OCI-LY1 (cell line): ENCODE data around the gene ASF1B.

Experiments used
- H2AFZ ChIP-seq: fragments of 200-600 bp; sonication (generic), shearing (Covaris generic); 2 replicates; pipeline ENCODE4 v1.6.0; 2014; ENCODE audit warnings: antibody characterized with exemption, mild to moderate bottlenecking, low read length
- H3F3A ChIP-seq: fragments of 200-600 bp; sonication (generic), shearing (Covaris generic); 2 replicates; pipeline ENCODE4 v1.6.0; 2014; ENCODE audit warnings: mild to moderate bottlenecking, antibody characterized with exemption, low read length, moderate library complexity; ENCODE audit not compliant: insufficient read depth
- H3K27ac ChIP-seq: fragments of 200-600 bp; sonication (generic); 2 replicates; pipeline ENCODE4 v1.5.1; 2014; ENCODE audit warnings: low read length, mixed run types, mild to moderate bottlenecking, low read depth; ENCODE audit not compliant: poor library complexity, severe bottlenecking
- H3K27me3 ChIP-seq: fragments of 200-600 bp; sonication (generic); 2 replicates; pipeline ENCODE4 v1.6.0; 2014; ENCODE audit warnings: antibody characterized with exemption, mild to moderate bottlenecking, low read length, moderate library complexity; ENCODE audit not compliant: insufficient read depth
- H3K36me3 ChIP-seq: fragments of 200-600 bp; sonication (generic); 2 replicates; pipeline ENCODE4 v1.6.1; 2014; ENCODE audit warnings: mild to moderate bottlenecking, antibody characterized with exemption, low read length, moderate library complexity, mixed read lengths; ENCODE audit not compliant: insufficient read depth
- H3K4me1 ChIP-seq: fragments of 200-600 bp; sonication (generic); 2 replicates; pipeline ENCODE4 v1.5.1; 2014; ENCODE audit warnings: mild to moderate bottlenecking, low read length, moderate library complexity; ENCODE audit not compliant: insufficient read depth, severe bottlenecking
- H3K4me2 ChIP-seq: fragments of 200-600 bp; sonication (generic), shearing (Covaris generic); 2 replicates; pipeline ENCODE4 v1.6.1; 2014; ENCODE audit warnings: low read length
- H3K4me3 ChIP-seq: fragments of 200-600 bp; sonication (generic); 2 replicates; pipeline ENCODE4 v1.5.1; 2014; ENCODE audit warnings: low read length, low read depth, mild to moderate bottlenecking, mixed read lengths; ENCODE audit not compliant: poor library complexity, severe bottlenecking
- H3K79me2 ChIP-seq: fragments of 200-600 bp; shearing (Covaris generic); 2 replicates; pipeline ENCODE4 v1.6.1; 2016; ENCODE audit warnings: mixed run types, low read length, mixed read lengths; ENCODE audit not compliant: insufficient read depth
- H3K9ac ChIP-seq: fragments of 200-600 bp; sonication (generic), shearing (Covaris generic); 2 replicates; pipeline ENCODE4 v1.6.1; 2014; ENCODE audit warnings: mild to moderate bottlenecking, low read length, mixed read lengths
- H3K9me2 ChIP-seq: fragments of 200-600 bp; sonication (generic), shearing (Covaris generic); 2 replicates; pipeline ENCODE4 v1.6.1; 2014; ENCODE audit warnings: low read depth, mild to moderate bottlenecking, low read length, mixed read lengths
- H3K9me3 ChIP-seq: fragments of 200-600 bp; shearing (Covaris generic); 2 replicates; pipeline ENCODE4 v1.6.1; 2014; ENCODE audit warnings: low read length, mixed read lengths
- H4K20me1 ChIP-seq: fragments of 200-600 bp; sonication (generic), shearing (Covaris generic); 2 replicates; pipeline ENCODE4 v1.6.0; 2016; ENCODE audit warnings: mild to moderate bottlenecking, low read length; ENCODE audit not compliant: insufficient read depth
- EZH2 ChIP-seq: fragments of 200-600 bp; sonication (generic), shearing (Covaris generic); IDR thresholded peaks from 2 replicates; pipeline ENCODE4 v1.8.0; 2017; ENCODE audit warnings: borderline replicate concordance, mixed run types, mild to moderate bottlenecking, antibody characterized with exemption, low read length, moderate library complexity, mixed read lengths
- TF ChIP-seq, protein P1 (sequence below): fragments of 200-600 bp; sonication (generic), shearing (Covaris generic); IDR thresholded peaks from 2 replicates; pipeline ENCODE4 v1.5.1; 2017; ENCODE audit warnings: mild to moderate bottlenecking, antibody characterized with exemption, low read length, moderate library complexity, mixed read lengths

ASF1B gene

DNA sequence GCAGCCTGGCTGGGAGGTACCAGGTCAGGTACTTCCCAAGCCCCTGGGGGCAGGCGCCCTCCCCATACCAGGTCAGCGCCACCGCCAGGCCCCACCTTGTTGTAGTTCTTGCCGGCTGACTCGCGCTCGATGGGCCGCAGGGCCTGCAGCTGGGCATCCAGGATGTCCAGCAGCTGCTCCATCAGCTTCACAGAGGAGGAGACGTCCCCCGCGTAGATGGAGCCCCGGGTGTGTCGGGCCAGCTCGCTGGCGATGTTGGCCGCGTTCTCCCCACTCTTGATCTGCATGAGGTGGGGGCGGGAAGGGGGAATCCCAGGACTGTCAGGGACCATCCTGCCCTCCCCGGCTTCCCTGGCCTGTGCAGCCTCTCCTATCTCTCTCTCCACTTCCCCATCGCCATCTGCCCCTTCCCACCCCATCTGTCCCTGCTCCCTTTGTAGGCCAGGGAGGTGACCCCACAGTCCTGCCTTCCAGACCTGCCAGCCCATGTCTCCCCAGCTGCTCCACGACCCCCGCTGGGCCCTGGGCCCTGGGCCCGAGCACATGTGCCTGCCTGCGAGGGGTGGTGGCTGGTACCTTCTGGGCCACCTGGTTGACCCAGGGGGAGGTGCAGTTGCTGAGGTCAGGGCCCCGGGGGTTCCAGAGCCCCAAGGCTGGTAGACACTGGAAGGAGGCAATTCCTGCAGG is 23.8 kb upstream of the ASF1B start:
- no peaks in the 10 kb centered on the region for H3F3A ChIP-seq
- no peak overlapping the region for H2AFZ ChIP-seq
- H3K27ac ChIP-seq: no peak overlapping the region
- H3K9ac ChIP-seq: no peak overlapping the region
- no peaks in the 10 kb centered on the region for H4K20me1 ChIP-seq
- H3K4me1 ChIP-seq: no peaks in the 10 kb centered on the region
- no peaks in the 10 kb centered on the region for H3K79me2 ChIP-seq
- no peaks in the 10 kb centered on the region for H3K9me3 ChIP-seq
- no peak overlapping the region for H3K4me2 ChIP-seq
- no peaks in the 10 kb centered on the region for H3K36me3 ChIP-seq
- no peak overlapping the region for H3K4me3 ChIP-seq
- no peaks in the 10 kb centered on the region for H3K9me2 ChIP-seq
- no peaks in the 10 kb centered on the region for H3K27me3 ChIP-seq
- no peak for TF ChIP-seq EZH2
- TF ChIP-seq, protein P1, sequence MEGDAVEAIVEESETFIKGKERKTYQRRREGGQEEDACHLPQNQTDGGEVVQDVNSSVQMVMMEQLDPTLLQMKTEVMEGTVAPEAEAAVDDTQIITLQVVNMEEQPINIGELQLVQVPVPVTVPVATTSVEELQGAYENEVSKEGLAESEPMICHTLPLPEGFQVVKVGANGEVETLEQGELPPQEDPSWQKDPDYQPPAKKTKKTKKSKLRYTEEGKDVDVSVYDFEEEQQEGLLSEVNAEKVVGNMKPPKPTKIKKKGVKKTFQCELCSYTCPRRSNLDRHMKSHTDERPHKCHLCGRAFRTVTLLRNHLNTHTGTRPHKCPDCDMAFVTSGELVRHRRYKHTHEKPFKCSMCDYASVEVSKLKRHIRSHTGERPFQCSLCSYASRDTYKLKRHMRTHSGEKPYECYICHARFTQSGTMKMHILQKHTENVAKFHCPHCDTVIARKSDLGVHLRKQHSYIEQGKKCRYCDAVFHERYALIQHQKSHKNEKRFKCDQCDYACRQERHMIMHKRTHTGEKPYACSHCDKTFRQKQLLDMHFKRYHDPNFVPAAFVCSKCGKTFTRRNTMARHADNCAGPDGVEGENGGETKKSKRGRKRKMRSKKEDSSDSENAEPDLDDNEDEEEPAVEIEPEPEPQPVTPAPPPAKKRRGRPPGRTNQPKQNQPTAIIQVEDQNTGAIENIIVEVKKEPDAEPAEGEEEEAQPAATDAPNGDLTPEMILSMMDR: no peak

DNA sequence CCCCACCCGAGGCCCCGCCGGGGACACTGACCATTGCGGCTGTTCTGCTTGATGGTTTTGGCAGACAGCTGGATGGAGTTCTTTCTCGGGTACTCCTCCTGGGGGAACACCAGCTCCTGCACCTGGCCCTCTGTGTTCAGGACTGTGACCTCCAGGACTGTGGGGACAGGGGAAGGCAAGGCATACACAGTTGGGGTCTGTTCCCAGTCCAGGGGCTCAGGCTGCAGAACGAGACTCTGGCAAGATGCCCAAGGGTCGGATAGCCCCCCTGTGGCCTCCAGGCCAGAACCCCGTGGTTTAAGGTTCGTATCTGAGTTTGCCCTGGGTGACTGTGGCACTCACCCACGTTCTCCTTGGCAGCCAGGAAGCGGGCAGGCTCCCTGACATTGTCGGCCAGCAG is 22.7 kb upstream of the ASF1B start:
- H2AFZ ChIP-seq: no peak overlapping the region
- no peak overlapping the region for H3K4me3 ChIP-seq
- no peak for TF ChIP-seq EZH2
- TF ChIP-seq, protein P1: no peak
- no peaks in the 10 kb centered on the region for H3K36me3 ChIP-seq
- no peaks in the 10 kb centered on the region for H4K20me1 ChIP-seq
- no peak overlapping the region for H3K9ac ChIP-seq
- no peaks in the 10 kb centered on the region for H3K79me2 ChIP-seq
- H3K4me1 ChIP-seq: no peaks in the 10 kb centered on the region
- no peaks in the 10 kb centered on the region for H3K9me3 ChIP-seq
- H3K9me2 ChIP-seq: no peaks in the 10 kb centered on the region
- no peaks in the 10 kb centered on the region for H3F3A ChIP-seq
- H3K27ac ChIP-seq: no peak overlapping the region
- no peaks in the 10 kb centered on the region for H3K27me3 ChIP-seq
- H3K4me2 ChIP-seq: no peak overlapping the region

DNA sequence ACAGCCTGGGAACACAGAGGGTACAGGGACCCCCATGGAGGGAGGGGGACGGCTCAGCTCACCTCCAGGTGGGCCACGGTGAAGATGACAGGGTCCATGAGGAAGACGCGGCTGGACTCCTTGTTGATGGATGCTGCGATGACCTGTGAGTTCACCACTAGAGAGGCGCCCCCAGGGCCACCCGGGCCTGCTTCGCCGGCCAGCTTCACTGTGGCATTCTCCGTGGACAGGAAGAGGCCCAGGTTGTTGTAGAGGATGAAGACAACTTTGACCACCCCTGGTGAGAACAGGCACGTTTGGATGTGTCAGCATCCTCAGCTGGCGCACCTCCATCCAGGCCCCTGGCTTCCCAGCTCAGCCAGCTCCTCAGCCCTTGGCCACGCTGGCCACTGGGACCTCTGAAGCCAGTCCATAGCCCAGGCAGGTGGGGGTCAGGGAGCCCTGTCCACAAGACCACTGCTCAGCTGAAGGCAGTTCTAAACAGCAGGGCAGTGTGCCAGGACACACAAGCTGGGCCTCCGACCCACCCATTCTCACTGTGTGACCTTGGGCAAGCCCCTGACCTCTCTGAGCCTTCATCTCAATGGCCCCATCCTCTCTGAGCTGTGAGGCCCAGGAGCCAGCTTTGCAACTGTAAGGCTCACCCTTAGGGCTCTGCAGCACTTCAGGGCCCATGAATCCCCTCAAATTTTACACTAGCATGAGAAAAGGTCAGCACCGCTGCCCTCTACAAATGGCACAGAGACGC is 22.1 kb upstream of the ASF1B start:
- no peaks in the 10 kb centered on the region for H3K9me2 ChIP-seq
- H3K9me3 ChIP-seq: no peaks in the 10 kb centered on the region
- H3K4me1 ChIP-seq: no peaks in the 10 kb centered on the region
- no peak overlapping the region for H3K4me3 ChIP-seq
- H3F3A ChIP-seq: no peaks in the 10 kb centered on the region
- no peak overlapping the region for H3K4me2 ChIP-seq
- TF ChIP-seq EZH2: no peak
- TF ChIP-seq, protein P1: no peak
- no peaks in the 10 kb centered on the region for H4K20me1 ChIP-seq
- H3K9ac ChIP-seq: no peak overlapping the region
- H2AFZ ChIP-seq: no peak overlapping the region
- no peak overlapping the region for H3K27ac ChIP-seq
- H3K79me2 ChIP-seq: no peaks in the 10 kb centered on the region
- H3K36me3 ChIP-seq: no peaks in the 10 kb centered on the region
- no peaks in the 10 kb centered on the region for H3K27me3 ChIP-seq
